HG03060 (cell line): Measurements from ENCODE around the gene AIRE.
"Not testable (repeated sequence)": the region's sequence is repeated elsewhere in the genome, so short reads cannot be mapped to it uniquely, and the experiment has no call there.

Experiments used
- ATAC-seq: cut with Tn5 transposase; IDR thresholded peaks from one replicate; pipeline ENCODE4 v1.9.1; 2021; ENCODE audit warnings: low read depth, moderate number of reproducible peaks; ENCODE audit not compliant: unreplicated experiment

The AIRE gene

DNA sequence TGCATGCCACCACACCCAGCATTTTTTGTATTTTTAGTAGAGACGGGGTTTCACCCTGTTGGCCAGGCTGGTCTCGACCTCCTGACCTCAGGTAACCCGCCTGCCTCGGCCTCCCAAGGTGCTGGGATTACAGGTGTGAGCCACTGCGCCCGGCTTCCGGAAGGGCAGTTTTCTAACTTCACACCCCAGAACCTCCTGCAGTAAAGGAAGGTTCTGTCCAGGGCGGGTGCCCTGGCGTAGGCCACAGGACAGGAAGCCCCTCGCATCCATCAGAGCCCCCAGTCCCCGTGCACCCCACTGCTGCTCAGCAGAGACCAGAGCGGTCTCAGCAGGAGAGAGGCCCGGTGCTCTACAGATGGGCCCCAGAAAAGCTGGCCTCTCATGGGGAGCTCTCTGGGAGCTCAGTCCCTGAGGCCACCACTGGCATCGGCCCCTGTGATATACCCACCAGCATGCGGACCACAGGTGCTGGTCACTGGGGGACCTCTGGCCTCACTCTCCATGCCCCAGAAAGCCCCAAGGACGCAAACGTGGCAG is 19.9 kb upstream of the AIRE start:
- ATAC-seq, result no peak

- ATAC-seq, result no peak
Measured at GRCh38 chr21:44267655-44268142, 18.0 kb upstream of the AIRE start.

GRCh38 chr21:44269090-44269489 is 16.6 kb upstream of the AIRE start:
- ATAC-seq, result no peak

GRCh38 chr21:44271558-44272283 is 14.0 kb upstream of the AIRE start:
- ATAC-seq, result no peak

- ATAC-seq, result no peak
Measured at GRCh38 chr21:44272284-44272858, 13.3 kb upstream of the AIRE start.

- ATAC-seq, result no peak
Measured at GRCh38 chr21:44273046-44273445, 12.6 kb upstream of the AIRE start.

- ATAC-seq, result no peak
Measured at GRCh38 chr21:44275041-44275440, 10.6 kb upstream of the AIRE start.

DNA sequence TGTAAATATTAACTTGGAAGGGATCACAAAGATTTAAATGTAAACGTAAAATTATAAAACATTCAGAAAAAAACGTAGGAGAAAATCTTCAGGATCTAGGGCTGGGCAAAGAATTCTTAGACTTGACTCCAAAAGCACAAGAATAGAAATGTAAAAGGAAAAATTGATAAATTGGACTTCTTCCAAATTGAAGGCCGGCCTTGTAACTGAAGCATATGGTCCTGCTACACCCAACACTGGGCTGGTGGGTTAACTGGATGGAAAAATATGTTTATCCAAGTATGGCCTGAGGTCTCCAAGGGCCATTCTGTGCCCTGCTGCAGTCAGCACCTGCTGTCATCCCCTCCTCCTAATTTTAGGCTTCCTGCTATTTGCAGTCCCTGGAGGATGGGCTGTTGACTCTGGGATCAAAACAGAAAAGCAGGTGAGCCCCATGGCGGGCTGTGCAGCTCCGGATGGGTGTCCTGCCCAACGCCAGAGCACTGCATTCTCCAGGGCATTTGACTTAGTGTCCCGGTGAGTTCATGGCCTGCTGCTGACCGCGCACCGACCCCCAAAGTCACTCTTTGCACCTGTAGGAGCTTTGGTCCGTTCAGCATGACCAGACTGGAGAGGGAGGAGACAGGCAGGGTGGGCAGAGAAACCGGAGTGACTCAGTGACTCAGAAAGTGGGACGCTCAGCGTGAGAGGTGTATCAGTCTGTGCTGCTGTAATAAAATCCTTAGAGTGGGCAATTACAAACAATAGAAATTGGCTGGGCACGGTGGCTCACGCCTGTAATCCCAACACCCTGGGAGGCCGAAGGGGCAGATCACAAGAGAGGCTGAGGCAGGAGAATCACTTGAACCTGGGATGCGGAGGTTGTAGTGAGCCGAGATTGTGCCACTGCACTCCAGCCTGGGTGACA is 6.1 kb upstream of the AIRE start:
- no peak for ATAC-seq

- ATAC-seq, result no peak
Measured at GRCh38 chr21:44281801-44282200, 3.9 kb upstream of the AIRE start.

DNA sequence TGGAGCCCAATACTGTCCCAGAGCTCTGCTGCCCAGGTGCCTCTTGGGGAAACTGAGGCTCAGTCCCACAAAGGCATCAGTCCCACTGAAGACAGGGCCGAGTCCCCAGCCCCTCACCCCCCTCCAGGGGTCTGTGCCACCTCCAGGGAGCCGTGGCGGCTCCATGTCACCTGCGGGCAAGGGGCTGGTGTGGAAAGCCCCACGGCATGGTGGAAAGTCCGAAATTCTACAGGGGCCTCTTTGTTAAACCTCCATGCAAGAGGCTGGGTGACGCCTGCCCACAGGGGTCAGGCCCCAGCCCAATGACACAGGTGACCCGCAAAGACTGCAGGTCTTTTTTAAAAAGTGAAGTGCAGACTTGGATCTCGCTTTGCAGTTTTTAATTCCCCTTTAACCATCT is 3.3 kb upstream of the AIRE start:
- no peak for ATAC-seq

GRCh38 chr21:44283211-44283785 is 2.4 kb upstream of the AIRE start:
- not testable (repeated sequence) for ATAC-seq

- no peak for ATAC-seq
Measured at GRCh38 chr21:44283948-44284347, 1.7 kb upstream of the AIRE start.

- no peak for ATAC-seq
Measured at GRCh38 chr21:44286086-44286715, 525 bp downstream of the AIRE start.

DNA sequence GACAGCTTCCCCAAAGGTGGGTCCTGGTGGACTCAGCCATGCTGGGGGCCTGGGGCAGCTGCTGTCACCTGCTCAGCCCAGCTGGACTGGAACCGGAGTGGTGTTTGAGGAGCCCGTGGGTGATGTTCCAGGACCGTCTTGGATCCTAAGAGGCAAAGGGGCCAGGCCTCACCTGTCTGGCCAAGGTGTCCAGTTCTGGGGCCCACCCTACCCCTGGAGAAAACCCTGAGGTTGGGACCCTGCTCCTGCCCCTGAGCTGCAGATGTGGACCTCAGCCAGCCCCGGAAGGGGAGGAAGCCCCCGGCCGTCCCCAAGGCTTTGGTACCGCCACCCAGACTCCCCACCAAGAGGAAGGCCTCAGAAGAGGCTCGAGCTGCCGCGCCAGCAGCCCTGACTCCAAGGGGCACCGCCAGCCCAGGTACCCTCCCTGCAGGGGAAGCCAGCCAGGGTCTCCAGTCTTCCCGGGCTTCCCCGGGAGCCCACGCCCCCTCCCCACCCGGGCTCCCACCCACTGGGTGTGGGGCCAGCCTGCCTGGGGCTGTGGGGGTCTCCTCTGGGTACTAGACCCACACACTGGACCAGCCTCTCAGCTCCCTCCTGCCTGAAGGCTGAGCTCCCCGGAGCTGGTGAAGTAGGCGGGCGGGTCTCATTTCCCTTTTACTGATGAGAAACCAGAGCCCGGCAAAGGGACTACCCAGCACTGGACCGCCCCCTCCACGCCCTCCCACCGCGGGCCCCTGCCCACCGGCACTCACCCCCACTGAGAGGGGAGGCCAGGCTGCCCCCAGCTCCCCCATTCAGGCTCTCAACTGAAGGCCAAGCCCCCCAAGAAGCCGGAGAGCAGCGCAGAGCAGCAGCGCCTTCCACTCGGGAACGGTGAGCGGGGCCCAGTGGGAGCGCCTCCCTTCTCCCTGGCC is 1.3 kb downstream of the AIRE start:
- ATAC-seq, result no peak

DNA sequence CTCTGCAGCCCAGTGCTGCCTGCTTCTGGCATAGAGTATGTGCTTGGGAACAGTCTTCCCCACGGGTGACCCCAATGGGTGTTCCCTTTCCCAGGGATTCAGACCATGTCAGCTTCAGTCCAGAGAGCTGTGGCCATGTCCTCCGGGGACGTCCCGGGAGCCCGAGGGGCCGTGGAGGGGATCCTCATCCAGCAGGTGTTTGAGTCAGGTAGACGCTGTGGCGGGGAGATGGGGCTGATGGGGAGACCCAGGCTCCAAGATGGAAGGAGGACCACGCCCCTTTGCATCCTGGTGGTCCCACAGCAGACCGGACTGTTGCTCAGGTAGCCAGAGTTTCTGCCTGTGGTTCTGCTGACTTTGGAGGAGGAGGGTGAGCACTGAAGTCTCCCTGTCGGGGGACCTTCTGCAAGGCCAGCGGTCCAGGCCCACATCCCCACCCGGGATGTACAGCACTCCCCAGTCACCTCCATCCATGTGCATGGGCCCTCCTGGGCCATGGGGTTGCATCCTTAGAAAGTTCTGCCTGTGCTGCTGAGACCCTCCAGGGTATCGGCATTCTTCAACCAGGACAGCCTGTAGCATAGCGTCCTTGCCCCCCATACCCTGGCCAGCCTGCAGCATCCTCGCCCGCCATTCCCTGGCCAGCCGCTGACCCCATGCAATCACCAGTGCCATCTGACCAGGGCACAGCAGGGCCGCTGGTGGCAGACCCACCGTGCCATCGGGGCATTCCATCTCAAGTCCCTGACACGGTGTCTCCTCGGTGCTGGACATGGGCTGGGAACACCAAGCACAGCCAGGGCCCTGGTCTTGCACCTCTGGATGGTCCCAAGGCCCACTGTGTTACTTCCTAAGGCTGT is 2.8 kb downstream of the AIRE start:
- ATAC-seq, result no peak

- ATAC-seq, result no peak
Measured at GRCh38 chr21:44289381-44290010, 3.8 kb downstream of the AIRE start.

- ATAC-seq, result no peak
Measured at GRCh38 chr21:44290327-44291077, 4.8 kb downstream of the AIRE start.
